ENCODE measurements around the gene CKMT1A.
A peak's percentile ranks its signal among the peaks of the same experiment; 100 is the strongest.

CKMT1A gene

DNA sequence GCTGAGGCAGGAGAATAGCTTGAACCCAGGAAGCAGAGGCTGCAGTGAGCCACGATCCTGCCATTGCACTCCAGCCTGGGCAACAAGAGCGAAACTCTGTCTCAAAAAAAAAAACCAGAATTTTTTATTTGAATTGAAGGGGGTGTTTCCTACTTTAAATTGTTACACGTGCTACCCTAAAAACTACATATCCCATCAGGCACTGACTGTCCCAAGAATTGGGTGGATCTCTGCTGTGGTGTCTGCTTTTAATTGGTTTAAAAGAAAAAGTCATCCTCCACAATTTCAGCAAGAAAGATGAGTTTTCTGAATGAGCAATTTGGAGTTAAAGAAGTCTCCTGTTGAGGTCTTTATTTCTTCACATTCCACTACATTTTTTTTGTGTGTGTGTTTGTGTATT lies 54.7 kb downstream of the CKMT1A start:
- DNase-seq = no peak
- peak overlapping the region; percentile 70 for H3K4me3 ChIP-seq (ENCODE audit: low read depth, low read length)
- H3K27me3 ChIP-seq = no peaks in the 10 kb centered on the region
- TF ChIP-seq, protein P1, sequence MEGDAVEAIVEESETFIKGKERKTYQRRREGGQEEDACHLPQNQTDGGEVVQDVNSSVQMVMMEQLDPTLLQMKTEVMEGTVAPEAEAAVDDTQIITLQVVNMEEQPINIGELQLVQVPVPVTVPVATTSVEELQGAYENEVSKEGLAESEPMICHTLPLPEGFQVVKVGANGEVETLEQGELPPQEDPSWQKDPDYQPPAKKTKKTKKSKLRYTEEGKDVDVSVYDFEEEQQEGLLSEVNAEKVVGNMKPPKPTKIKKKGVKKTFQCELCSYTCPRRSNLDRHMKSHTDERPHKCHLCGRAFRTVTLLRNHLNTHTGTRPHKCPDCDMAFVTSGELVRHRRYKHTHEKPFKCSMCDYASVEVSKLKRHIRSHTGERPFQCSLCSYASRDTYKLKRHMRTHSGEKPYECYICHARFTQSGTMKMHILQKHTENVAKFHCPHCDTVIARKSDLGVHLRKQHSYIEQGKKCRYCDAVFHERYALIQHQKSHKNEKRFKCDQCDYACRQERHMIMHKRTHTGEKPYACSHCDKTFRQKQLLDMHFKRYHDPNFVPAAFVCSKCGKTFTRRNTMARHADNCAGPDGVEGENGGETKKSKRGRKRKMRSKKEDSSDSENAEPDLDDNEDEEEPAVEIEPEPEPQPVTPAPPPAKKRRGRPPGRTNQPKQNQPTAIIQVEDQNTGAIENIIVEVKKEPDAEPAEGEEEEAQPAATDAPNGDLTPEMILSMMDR (IDR thresholded peaks at IDR 0.05; ENCODE audit: low read depth, low read length) = no peak
- H3K36me3 ChIP-seq = peaks cover 36% of the 10 kb centered on the region
- H3K9me3 ChIP-seq = no peaks in the 10 kb centered on the region
- H3K4me1 ChIP-seq = no peaks in the 10 kb centered on the region; the same call in 1 of the 2 replicates
